OCI-LY1 (cell line): ENCODE data around the gene NPY4R2.
"Not testable (repeated sequence)": the region's sequence is repeated elsewhere in the genome, so short reads cannot be mapped to it uniquely, and the experiment has no call there.

Source experiments
- EZH2 ChIP-seq: fragments of 200-600 bp; sonication (generic), shearing (Covaris generic); IDR thresholded peaks from 2 replicates; pipeline ENCODE4 v1.8.0; 2017; ENCODE audit warnings: borderline replicate concordance, mixed run types, mild to moderate bottlenecking, antibody characterized with exemption, low read length, moderate library complexity, mixed read lengths
- TF ChIP-seq, protein P1 (sequence below): fragments of 200-600 bp; sonication (generic), shearing (Covaris generic); IDR thresholded peaks from 2 replicates; pipeline ENCODE4 v1.5.1; 2017; ENCODE audit warnings: mild to moderate bottlenecking, antibody characterized with exemption, low read length, moderate library complexity, mixed read lengths

DNA sequence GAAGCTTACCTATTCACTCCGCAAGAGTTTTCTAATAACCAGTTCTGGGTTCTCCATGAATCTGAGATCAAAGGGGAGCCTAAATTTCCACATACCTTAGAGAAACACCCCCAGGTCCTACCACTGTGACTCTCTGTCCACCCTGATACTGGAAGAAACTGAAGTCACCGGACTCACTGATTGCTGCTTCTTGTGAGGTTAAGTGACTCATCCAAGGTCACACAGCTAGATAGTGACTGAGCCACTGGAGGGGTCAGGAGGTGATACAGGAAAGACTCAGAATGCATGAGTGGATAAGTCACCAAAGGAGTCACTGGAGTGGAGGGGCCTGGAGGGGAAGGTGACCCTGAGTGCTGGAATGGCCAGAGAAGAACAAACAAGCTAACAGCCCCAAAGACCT lies 9.8 kb downstream of the NPY4R2 start:
- TF ChIP-seq, protein P1, sequence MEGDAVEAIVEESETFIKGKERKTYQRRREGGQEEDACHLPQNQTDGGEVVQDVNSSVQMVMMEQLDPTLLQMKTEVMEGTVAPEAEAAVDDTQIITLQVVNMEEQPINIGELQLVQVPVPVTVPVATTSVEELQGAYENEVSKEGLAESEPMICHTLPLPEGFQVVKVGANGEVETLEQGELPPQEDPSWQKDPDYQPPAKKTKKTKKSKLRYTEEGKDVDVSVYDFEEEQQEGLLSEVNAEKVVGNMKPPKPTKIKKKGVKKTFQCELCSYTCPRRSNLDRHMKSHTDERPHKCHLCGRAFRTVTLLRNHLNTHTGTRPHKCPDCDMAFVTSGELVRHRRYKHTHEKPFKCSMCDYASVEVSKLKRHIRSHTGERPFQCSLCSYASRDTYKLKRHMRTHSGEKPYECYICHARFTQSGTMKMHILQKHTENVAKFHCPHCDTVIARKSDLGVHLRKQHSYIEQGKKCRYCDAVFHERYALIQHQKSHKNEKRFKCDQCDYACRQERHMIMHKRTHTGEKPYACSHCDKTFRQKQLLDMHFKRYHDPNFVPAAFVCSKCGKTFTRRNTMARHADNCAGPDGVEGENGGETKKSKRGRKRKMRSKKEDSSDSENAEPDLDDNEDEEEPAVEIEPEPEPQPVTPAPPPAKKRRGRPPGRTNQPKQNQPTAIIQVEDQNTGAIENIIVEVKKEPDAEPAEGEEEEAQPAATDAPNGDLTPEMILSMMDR: not testable (repeated sequence)
- TF ChIP-seq EZH2: not testable (repeated sequence)
